ENCODE measurements around the gene TFB1M. TPM values are rescaled to one million over a fixed set of nuclear protein-coding genes. Genes with fewer than 3 reads are reported as not detected.

The TFB1M gene
- total RNA-seq, 2 donors from 2014 or later, result 10.7 to 14.1 TPM

DNA sequence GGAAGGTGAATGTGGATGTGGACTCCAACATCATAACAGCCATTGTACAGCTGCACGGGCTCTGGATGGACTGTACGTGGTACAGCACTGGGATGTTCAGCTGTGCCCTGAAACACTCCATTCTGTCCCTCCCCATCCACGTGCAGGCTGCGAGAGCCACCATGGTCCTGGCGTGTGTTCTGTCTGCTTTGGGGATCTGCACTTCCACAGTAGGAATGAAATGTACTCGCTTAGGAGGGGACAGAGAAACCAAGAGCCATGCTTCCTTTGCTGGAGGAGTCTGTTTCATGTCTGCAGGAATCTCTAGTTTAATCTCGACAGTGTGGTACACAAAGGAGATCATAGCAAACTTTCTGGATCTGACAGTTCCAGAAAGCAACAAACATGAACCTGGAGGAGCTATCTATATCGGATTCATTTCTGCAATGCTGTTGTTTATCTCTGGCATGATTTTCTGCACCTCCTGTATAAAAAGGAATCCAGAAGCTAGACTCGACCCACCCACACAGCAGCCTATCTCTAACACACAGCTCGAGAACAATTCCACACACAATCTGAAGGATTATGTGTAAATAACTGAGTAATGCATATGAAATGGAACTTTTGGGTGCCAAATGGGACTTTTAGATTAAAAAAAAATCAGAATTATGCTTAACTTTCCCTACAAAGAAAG is 38.3 kb downstream of the TFB1M start:
- Histone ChIP-seq H3K4me1 (replicated peaks) (peaks cover 6% of the 10 kb centered on the region), H3K36me3 (no peaks in the 10 kb centered on the region), H3K27ac (peak overlapping the region in 1 of 2 donors; percentile 43), H3K4me3 (no peak overlapping the region), H3K9me3 (no peaks in the 10 kb centered on the region), H3K27me3 (replicated peaks; ENCODE audit: insufficient read depth) (no peaks in the 10 kb centered on the region)
- DNase-seq (ENCODE audit: low spot score), result no peak
- TF ChIP-seq POLR2AphosphoS5 (IDR thresholded peaks at IDR 0.05), result no peak
- no peak for TF ChIP-seq POLR2A (IDR thresholded peaks at IDR 0.05)
- TF ChIP-seq CTCF (IDR thresholded peaks at IDR 0.05), result no peak
- intact Hi-C loops (cut with DNase I), result no loop called here
- WGBS, result 49% methylated on average over 10 of the region's 10 CpGs

DNA sequence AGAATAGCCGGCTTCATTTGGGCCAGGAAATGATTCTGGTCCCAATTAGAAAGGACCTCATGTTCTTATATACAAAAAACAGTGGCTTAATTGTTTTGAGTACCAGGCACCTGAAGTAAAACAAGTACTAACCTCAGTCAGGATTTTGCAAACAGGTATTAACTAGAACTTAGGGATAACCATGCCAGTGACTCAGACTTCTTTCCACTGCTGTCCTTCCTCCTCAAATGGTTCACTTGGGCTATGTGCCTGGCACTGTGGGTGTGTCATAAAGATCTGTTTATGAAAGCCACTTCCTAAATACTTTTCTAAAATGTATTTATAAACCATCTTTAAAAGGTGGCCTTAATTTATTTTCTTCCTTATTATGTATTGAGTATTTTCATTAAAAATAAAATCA is 39.8 kb downstream of the TFB1M start:
- 60% methylated on average over 1 of the region's 1 CpG for WGBS
- no peaks in the 10 kb centered on the region for H3K27me3 ChIP-seq (replicated peaks; ENCODE audit: insufficient read depth)
- intact Hi-C loops (cut with DNase I), result no loop called here
- no peaks in the 10 kb centered on the region for H3K9me3 ChIP-seq
- no peaks in the 10 kb centered on the region for H3K36me3 ChIP-seq
- no peak overlapping the region for H3K4me3 ChIP-seq
- H3K27ac ChIP-seq, result no peak overlapping the region
- no peak for DNase-seq (ENCODE audit: low spot score)
- peaks cover 6% of the 10 kb centered on the region for H3K4me1 ChIP-seq (replicated peaks)
- TF ChIP-seq POLR2AphosphoS5 (IDR thresholded peaks at IDR 0.05) (no peak), POLR2A (IDR thresholded peaks at IDR 0.05) (no peak), CTCF (IDR thresholded peaks at IDR 0.05) (no peak)

DNA sequence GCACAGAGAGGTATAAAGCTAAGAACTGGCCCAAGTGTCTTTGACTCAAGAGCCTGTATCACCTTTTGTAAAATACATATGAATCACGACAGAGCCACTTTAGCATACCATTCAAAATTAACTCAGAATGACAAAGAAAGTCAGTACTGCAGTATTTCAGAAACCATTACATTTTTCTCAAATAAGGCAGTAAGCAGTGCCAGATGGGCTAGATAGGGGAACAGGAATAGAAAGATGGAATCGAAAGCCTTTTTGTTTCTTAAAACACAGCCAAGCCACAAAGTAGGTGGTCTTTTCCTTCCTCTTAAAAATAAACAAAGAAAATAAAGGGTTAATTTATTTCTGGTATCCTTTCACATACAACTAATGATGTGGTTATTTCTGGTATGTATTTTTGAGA is 40.2 kb downstream of the TFB1M start:
- Histone ChIP-seq H3K27ac (no peak overlapping the region), H3K4me3 (no peak overlapping the region), H3K4me1 (replicated peaks) (peaks cover 6% of the 10 kb centered on the region), H3K36me3 (no peaks in the 10 kb centered on the region), H3K9me3 (no peaks in the 10 kb centered on the region), H3K27me3 (replicated peaks; ENCODE audit: insufficient read depth) (no peaks in the 10 kb centered on the region)
- 55% methylated on average over 2 of the region's 2 CpGs for WGBS
- intact Hi-C loops (cut with DNase I), result no loop called here
- TF ChIP-seq CTCF (IDR thresholded peaks at IDR 0.05), result no peak
- no peak for TF ChIP-seq POLR2A (IDR thresholded peaks at IDR 0.05)
- TF ChIP-seq POLR2AphosphoS5 (IDR thresholded peaks at IDR 0.05), result no peak
- no peak for DNase-seq (ENCODE audit: low spot score)

DNA sequence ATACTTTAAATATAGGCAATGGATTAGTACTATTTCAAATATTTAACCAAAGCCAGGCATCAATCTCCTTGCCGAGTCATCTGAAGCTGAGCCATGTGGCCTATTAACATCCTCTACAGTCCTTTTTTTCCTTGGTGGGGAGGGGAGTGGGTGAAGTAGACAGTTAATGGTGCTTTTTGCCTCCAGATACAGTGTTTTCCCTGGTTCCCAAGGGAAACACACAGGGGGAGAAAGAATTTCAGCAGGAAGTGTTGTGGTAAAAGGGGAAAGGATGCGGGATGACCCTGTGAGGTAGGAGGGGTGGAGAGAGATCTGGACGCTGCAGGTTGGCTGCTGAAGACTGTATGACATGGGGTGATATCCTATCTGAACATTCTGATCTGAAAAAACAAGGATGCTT is 40.9 kb downstream of the TFB1M start:
- intact Hi-C loops (cut with DNase I), result no loop called here

More for the DNA sequence above, 40.9 kb downstream of the TFB1M start:
- Histone ChIP-seq H3K9me3 (no peaks in the 10 kb centered on the region), H3K4me1 (replicated peaks) (peaks cover 6% of the 10 kb centered on the region), H3K36me3 (no peaks in the 10 kb centered on the region), H3K27ac (peak overlapping the region; percentile 5 to 20), H3K4me3 (no peak overlapping the region), H3K27me3 (replicated peaks; ENCODE audit: insufficient read depth) (no peaks in the 10 kb centered on the region)
- DNase-seq (ENCODE audit: low spot score), result no peak
- TF ChIP-seq CTCF (IDR thresholded peaks at IDR 0.05), result no peak
- TF ChIP-seq POLR2AphosphoS5 (IDR thresholded peaks at IDR 0.05), result no peak
- TF ChIP-seq POLR2A (IDR thresholded peaks at IDR 0.05), result no peak
- 46% methylated on average over 3 of the region's 3 CpGs for WGBS
